Glomerular visceral epithelial cell (primary cell): ENCODE results near the gene DNAJB4.
"Not testable (repeated sequence)": the region's sequence is repeated elsewhere in the genome, so short reads cannot be mapped to it uniquely, and the experiment has no call there.

ENCODE experiments used
- DNase-seq: peaks from one replicate; pipeline ENCODE4 v3.0.0-alpha.2; 2016; ENCODE audit errors: extremely low spot score

The DNAJB4 gene

DNA sequence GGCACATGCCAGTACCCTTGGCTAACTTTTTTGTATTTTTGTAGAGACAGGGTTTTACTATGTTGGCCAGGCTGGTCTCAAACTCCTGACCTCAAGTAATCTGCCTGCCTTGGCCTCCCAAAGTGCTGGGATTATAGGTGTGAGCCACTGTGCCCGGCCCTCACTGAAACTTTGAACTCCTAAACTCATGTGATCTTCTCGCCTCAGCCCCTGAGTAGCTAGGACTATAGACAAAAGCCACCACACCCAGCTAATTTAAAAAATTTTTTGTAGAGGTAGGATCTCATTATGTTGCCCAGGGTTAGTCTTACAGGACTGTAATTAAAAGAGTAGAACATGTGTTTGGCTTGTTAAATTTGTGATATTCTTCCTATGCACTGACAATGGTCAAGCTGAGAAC, 60.1 kb downstream of the DNAJB4 start:
- not testable (repeated sequence) for DNase-seq
